ENCODE data around the gene HPCAL1.

HPCAL1 gene

GRCh38 chr2:10302479-10303180 is at the start of gene HPCAL1:
HPCAL1 (plus strand) TSS chr2:10302904; CDS start chr2:10419758, 116,854 bp downstream.
- peak within 1 kb of the TSS; percentile 79 for H3K27ac ChIP-seq
- TF ChIP-seq CTCF (IDR thresholded peaks at IDR 0.05) (peak; percentile 76), ZFX (IDR thresholded peaks at IDR 0.05; ENCODE audit: borderline replicate concordance) (no peak)

GRCh38 chr2:10253596-10254372 is 48.9 kb upstream of the HPCAL1 start:
- H3K27ac ChIP-seq = no peak overlapping the region
- TF ChIP-seq ZFX (IDR thresholded peaks at IDR 0.05; ENCODE audit: borderline replicate concordance) (no peak), CTCF (IDR thresholded peaks at IDR 0.05) (no peak)

GRCh38 chr2:10254373-10255188 is 48.1 kb upstream of the HPCAL1 start:
- TF ChIP-seq CTCF (IDR thresholded peaks at IDR 0.05) = no peak
- no peak for TF ChIP-seq ZFX (IDR thresholded peaks at IDR 0.05; ENCODE audit: borderline replicate concordance)
- H3K27ac ChIP-seq = no peak overlapping the region

- H3K27ac ChIP-seq = no peak overlapping the region
- TF ChIP-seq CTCF (IDR thresholded peaks at IDR 0.05) (no peak), ZFX (IDR thresholded peaks at IDR 0.05; ENCODE audit: borderline replicate concordance) (no peak)
Measured at GRCh38 chr2:10255189-10256030, 47.3 kb upstream of the HPCAL1 start.

GRCh38 chr2:10256031-10256514 is 46.6 kb upstream of the HPCAL1 start:
- H3K27ac ChIP-seq = no peak overlapping the region
- no peak for TF ChIP-seq ZFX (IDR thresholded peaks at IDR 0.05; ENCODE audit: borderline replicate concordance)
- no peak for TF ChIP-seq CTCF (IDR thresholded peaks at IDR 0.05)

GRCh38 chr2:10256515-10257031 is 46.1 kb upstream of the HPCAL1 start:
- TF ChIP-seq CTCF (IDR thresholded peaks at IDR 0.05) = no peak
- H3K27ac ChIP-seq = no peak overlapping the region

Data from 22Rv1 (cell line).